Endothelial cell of umbilical vein (primary cell): ENCODE results near the gene FIG4. TPM values are rescaled to one million over a fixed set of nuclear protein-coding genes. Genes with fewer than 3 reads are reported as not detected.

Experiments
- BruUV-seq: library from RNA; stranded (reverse); fragments of 400-500 nt; replicated peaks from 2 replicates; lab custom pipeline; 2021; lab: Mats Ljungman, UMichigan
- CTCF ChIA-PET: fragments of 300-600, 350-600 bp; sonication (Branson Sonifier 250); formaldehyde crosslinking; loops from one replicate; lab custom pipeline; 2021; ENCODE audit warnings: antibody characterized with exemption, inconsistent platforms; lab: Charles Lee
- POLR2A ChIA-PET: fragments of 300-600, 350-600 bp; sonication (Branson Sonifier 250); formaldehyde crosslinking; loops from one replicate; lab custom pipeline; 2021; ENCODE audit warnings: antibody characterized with exemption, inconsistent platforms; lab: Charles Lee
- DNase-seq: peaks from one replicate; pipeline ENCODE4 v3.0.0-alpha.2; 2011; ENCODE audit warnings: low read depth, low spot score
- FAIRE-seq: peaks from 2 replicates; lab custom pipeline; 2011; peaks lifted over from hg19 to GRCh38; lab: Jason Lieb, UNC
- H2AFZ ChIP-seq: 2 replicates; pipeline ENCODE4 v1.6.0; 2012; ENCODE audit warnings: low read depth, low read length, control low read depth, inconsistent platforms
- H3K27ac ChIP-seq: 2 replicates; pipeline ENCODE4 v1.5.1; 2011; ENCODE audit warnings: low read depth, mild to moderate bottlenecking, control low read depth, low read length, moderate library complexity; ENCODE audit not compliant: insufficient read depth
- H3K27me3 ChIP-seq, 2 experiments: 2 replicates each; pipeline versions ENCODE4 v1.6.0 to v1.6.1; 2011; ENCODE audit warnings: low read length in 2 of 2, mixed read lengths in 1 of 2; ENCODE audit not compliant: control insufficient read depth in 2 of 2, insufficient read depth in 2 of 2
- H3K36me3 ChIP-seq, 2 experiments: 2 replicates in 1 of 2; 3 replicates in 1 of 2; pipeline ENCODE4 v1.5.1; 2011; ENCODE audit warnings: low read length in 2 of 2, mild to moderate bottlenecking in 1 of 2, moderate library complexity in 1 of 2; ENCODE audit not compliant: control insufficient read depth in 2 of 2, insufficient read depth in 2 of 2; ENCODE audit errors: extremely low read depth in 1 of 2
- H3K4me1 ChIP-seq: 3 replicates; pipeline ENCODE4 v1.5.1; 2011; ENCODE audit warnings: mild to moderate bottlenecking, low read length; ENCODE audit not compliant: control insufficient read depth, insufficient read depth; ENCODE audit errors: extremely low read depth
- H3K4me2 ChIP-seq: 2 replicates; pipeline ENCODE4 v1.6.1; 2011; ENCODE audit warnings: low read length, control low read depth, mixed read lengths; ENCODE audit not compliant: insufficient read depth
- H3K4me3 ChIP-seq, 3 experiments: fragments of 200-600 bp in 1 of 3; sonication (generic), shearing (Covaris generic) in 1 of 3; replicated peaks in 1 of 3; 2 replicates each; pipeline ENCODE4 v1.5.1; 2011 to 2016; ENCODE audit warnings: control low read depth in 3 of 3, low read length in 3 of 3, mild to moderate bottlenecking in 2 of 3, inconsistent platforms in 1 of 3, low read depth in 1 of 3, moderate library complexity in 1 of 3; ENCODE audit not compliant: insufficient read depth in 1 of 3
- H3K79me2 ChIP-seq: 2 replicates; pipeline ENCODE4 v1.6.0; 2012; ENCODE audit warnings: low read length, inconsistent platforms; ENCODE audit not compliant: control insufficient read depth, insufficient read depth
- H3K9ac ChIP-seq: replicated peaks from 2 replicates; pipeline ENCODE3; 2011; ENCODE audit warnings: low read length, control low read depth; ENCODE audit not compliant: insufficient read depth; ENCODE audit errors: extremely low read depth
- H3K9me1 ChIP-seq: replicated peaks from 3 replicates; pipeline ENCODE4 v1.6.0; 2011; ENCODE audit warnings: mild to moderate bottlenecking, low read length; ENCODE audit not compliant: control insufficient read depth, insufficient read depth; ENCODE audit errors: extremely low read depth
- H3K9me3 ChIP-seq: replicated peaks from 2 replicates; pipeline ENCODE4 v1.5.1; 2012; ENCODE audit warnings: low read length, inconsistent platforms; ENCODE audit not compliant: control insufficient read depth, insufficient read depth
- H4K20me1 ChIP-seq: replicated peaks from 2 replicates; pipeline ENCODE3; 2011; ENCODE audit warnings: mild to moderate bottlenecking, low read length; ENCODE audit not compliant: control insufficient read depth, insufficient read depth; ENCODE audit errors: extremely low read depth
- GATA2 ChIP-seq: IDR thresholded peaks from 2 replicates; pipeline ENCODE4 v1.7.0; 2011; ENCODE audit warnings: low read depth, mild to moderate bottlenecking, moderate library complexity, mixed read lengths, low read length; ENCODE audit not compliant: insufficient read length, insufficient read depth
- JUN ChIP-seq: IDR thresholded peaks from 2 replicates; pipeline ENCODE4 v1.6.1; 2011; ENCODE audit warnings: borderline replicate concordance, low read depth; ENCODE audit not compliant: insufficient read length, insufficient read depth
- MYC ChIP-seq: IDR thresholded peaks from one replicate; pipeline ENCODE4 v1.6.1; 2011; ENCODE audit warnings: mild to moderate bottlenecking, low read depth, low read length
- POLR2AphosphoS5 ChIP-seq: IDR thresholded peaks from 2 replicates; pipeline ENCODE4 v1.6.1; 2012; ENCODE audit warnings: low read depth, mild to moderate bottlenecking, control low read depth, low read length, moderate library complexity; ENCODE audit not compliant: insufficient read depth
- dilution Hi-C: fragments of 300-500 bp; cut with MboI; formaldehyde crosslinking; loops from one replicate; pipeline ENCODE4 v1.15.0; 2019; ENCODE audit warnings: low sequenced_read_pairs; ENCODE audit not compliant: extremely low pct_ligation_motif_present
- intact Hi-C: fragments of 100-400 bp; cut with micrococcal nuclease; formaldehyde crosslinking; loops from one replicate; pipeline ENCODE4 v1.10.0; 2022
- polyA plus RNA-seq, 4 experiments: library from polyadenylated mRNA; depleted of rRNA in 3 of 4; stranded (reverse) in 3 of 4; unstranded in 1 of 4; fragments of >200 nt; gene quantifications; 2 replicates each; pipeline versions ENCODE4 v1.2.1 to v1.2.3, GENCODE V29; 2011 to 2012; ENCODE audit warnings: missing spikeins in 1 of 4
- total RNA-seq: library from RNA; stranded (reverse); gene quantifications from 2 replicates; pipeline ENCODE4 v1.2.3, GENCODE V29; 2021
- TF ChIP-seq, protein P1 (sequence below), 2 donors: IDR thresholded peaks; 1 replicate in 1 of 2; 2 replicates in 1 of 2; pipeline ENCODE4 v1.5.1; 2011; ENCODE audit warnings: low read length in 2 of 2, mild to moderate bottlenecking in 2 of 2, moderate library complexity in 2 of 2, control low read depth in 1 of 2, inconsistent platforms in 1 of 2, low read depth in 1 of 2; ENCODE audit not compliant: insufficient read depth in 1 of 2; ENCODE audit errors: extremely low read depth in 1 of 2

Gene FIG4
- total and polyA plus RNA-seq, 2 donors (not counting 3 experiments of a cell fraction or from before 2014, with no cell fraction given): 7.9 to 12.2 TPM

DNA sequence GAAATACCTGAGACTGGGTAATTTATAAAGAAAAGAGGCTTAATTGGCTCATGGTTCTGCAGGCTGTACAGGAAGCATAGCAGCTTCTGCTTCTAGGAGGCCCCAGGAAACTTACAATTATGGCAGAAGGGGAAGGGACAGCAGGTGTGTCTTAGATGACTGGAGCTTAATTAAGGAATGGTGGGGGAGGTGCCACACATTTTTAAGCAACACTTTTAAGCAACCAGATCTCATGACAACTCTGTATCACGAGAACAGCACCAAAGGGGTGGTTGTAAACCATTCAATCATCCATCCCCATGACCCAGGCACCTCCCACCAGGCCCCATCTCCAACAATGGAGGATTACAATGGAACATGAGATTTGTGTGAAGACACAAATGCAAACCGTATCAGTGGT lies 26.9 kb downstream of the FIG4 start:
- H3K9ac ChIP-seq: no peak overlapping the region
- no peaks in the 10 kb centered on the region for H3K27me3 ChIP-seq
- no peaks in the 10 kb centered on the region for H3K9me1 ChIP-seq
- no peaks in the 10 kb centered on the region for H4K20me1 ChIP-seq
- TF ChIP-seq MYC (no peak), JUN (no peak), GATA2 (no peak)
- TF ChIP-seq, protein P1, sequence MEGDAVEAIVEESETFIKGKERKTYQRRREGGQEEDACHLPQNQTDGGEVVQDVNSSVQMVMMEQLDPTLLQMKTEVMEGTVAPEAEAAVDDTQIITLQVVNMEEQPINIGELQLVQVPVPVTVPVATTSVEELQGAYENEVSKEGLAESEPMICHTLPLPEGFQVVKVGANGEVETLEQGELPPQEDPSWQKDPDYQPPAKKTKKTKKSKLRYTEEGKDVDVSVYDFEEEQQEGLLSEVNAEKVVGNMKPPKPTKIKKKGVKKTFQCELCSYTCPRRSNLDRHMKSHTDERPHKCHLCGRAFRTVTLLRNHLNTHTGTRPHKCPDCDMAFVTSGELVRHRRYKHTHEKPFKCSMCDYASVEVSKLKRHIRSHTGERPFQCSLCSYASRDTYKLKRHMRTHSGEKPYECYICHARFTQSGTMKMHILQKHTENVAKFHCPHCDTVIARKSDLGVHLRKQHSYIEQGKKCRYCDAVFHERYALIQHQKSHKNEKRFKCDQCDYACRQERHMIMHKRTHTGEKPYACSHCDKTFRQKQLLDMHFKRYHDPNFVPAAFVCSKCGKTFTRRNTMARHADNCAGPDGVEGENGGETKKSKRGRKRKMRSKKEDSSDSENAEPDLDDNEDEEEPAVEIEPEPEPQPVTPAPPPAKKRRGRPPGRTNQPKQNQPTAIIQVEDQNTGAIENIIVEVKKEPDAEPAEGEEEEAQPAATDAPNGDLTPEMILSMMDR (IDR thresholded peaks at IDR 0.05; ENCODE audit: extremely low read depth in 1 of 2, insufficient read depth in 1 of 2, low read depth in 1 of 2, low read length in 2 of 2): no peak
- no peak overlapping the region for H3K4me3 ChIP-seq
- H3K27ac ChIP-seq: no peak overlapping the region
- intact Hi-C loops: no loop called here
- DNase-seq: no peak
- BruUV-seq: no TSS peak
- H3K36me3 ChIP-seq: no peaks in the 10 kb centered on the region
- ChIA-PET POLR2A (no interaction called here), CTCF (interaction anchor here (1.5 to 5.2 kb wide), 2 partner anchors 13 to 322 kb away, joined by 5 to 36 read pairs; no protein-coding TSS in a partner anchor)
- dilution Hi-C loops: no loop called here
- FAIRE-seq: no peak
- no peaks in the 10 kb centered on the region for H3K9me3 ChIP-seq
- no peaks in the 10 kb centered on the region for H3K79me2 ChIP-seq
- no peak overlapping the region for H2AFZ ChIP-seq
- no peaks in the 10 kb centered on the region for H3K4me1 ChIP-seq
- H3K4me2 ChIP-seq: no peak overlapping the region

DNA sequence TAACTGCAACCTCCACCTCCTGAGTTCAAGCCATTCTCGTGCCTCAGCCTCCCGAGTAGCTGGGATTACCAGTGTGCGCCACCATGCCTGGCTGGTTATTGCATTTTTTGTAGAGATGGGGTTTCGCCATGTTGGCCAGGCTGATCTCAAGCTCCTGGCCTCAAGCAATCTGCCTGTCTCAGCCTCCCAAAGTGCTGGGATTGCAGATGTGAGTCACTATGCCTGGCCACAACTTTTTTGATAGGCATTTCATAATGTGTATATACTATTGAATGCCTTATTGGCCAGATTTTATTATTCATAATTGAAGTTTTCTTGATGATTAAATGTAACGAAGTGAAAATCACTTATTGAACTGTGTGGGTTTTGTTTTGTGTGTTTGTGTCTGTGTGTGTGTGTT lies 27.9 kb downstream of the FIG4 start:
- H4K20me1 ChIP-seq: no peaks in the 10 kb centered on the region
- ChIA-PET POLR2A (no interaction called here), CTCF (interaction anchor here (1.2 to 1.4 kb wide), 2 partner anchors 14 to 321 kb away, joined by 4 to 11 read pairs; no protein-coding TSS in a partner anchor)
- TF ChIP-seq POLR2AphosphoS5: no peak
- intact Hi-C loops (no loop called here), dilution Hi-C loops (no loop called here)
- FAIRE-seq (no peak), DNase-seq (no peak)
- no peak overlapping the region for H3K4me3 ChIP-seq
- H3K9me3 ChIP-seq: no peaks in the 10 kb centered on the region
- no peaks in the 10 kb centered on the region for H3K27me3 ChIP-seq
- no peaks in the 10 kb centered on the region for H3K9me1 ChIP-seq
- no peak overlapping the region for H3K4me2 ChIP-seq
- no peaks in the 10 kb centered on the region for H3K79me2 ChIP-seq
- no peak overlapping the region for H3K9ac ChIP-seq
- H3K36me3 ChIP-seq: no peaks in the 10 kb centered on the region
- no peak overlapping the region for H2AFZ ChIP-seq
- no peak overlapping the region for H3K27ac ChIP-seq
- no peaks in the 10 kb centered on the region for H3K4me1 ChIP-seq
- BruUV-seq: no TSS peak
